GM12872 (cell line): Measurements from ENCODE around the gene TBX19.

Experiments used
- CTCF ChIP-seq: IDR thresholded peaks from 3 replicates; pipeline ENCODE4 v1.5.1; 2011; ENCODE audit warnings: low read depth, mild to moderate bottlenecking, low read length, moderate library complexity; ENCODE audit not compliant: insufficient read depth

Gene TBX19

GRCh38 chr1:168245042-168245441 is 35.6 kb upstream of the TBX19 start:
- no peak for TF ChIP-seq CTCF

GRCh38 chr1:168246506-168246905 is 34.2 kb upstream of the TBX19 start:
- TF ChIP-seq CTCF = no peak

GRCh38 chr1:168252204-168252733 is 28.4 kb upstream of the TBX19 start:
- no peak for TF ChIP-seq CTCF

GRCh38 chr1:168256164-168256563 is 24.5 kb upstream of the TBX19 start:
- TF ChIP-seq CTCF = no peak

GRCh38 chr1:168257397-168257796 is 23.3 kb upstream of the TBX19 start:
- TF ChIP-seq CTCF = no peak

GRCh38 chr1:168259567-168259966 is 21.1 kb upstream of the TBX19 start:
- no peak for TF ChIP-seq CTCF

GRCh38 chr1:168260393-168260792 is 20.3 kb upstream of the TBX19 start:
- TF ChIP-seq CTCF = no peak

- TF ChIP-seq CTCF = no peak
Measured at GRCh38 chr1:168261390-168261789, 19.3 kb upstream of the TBX19 start.
